Natural killer cell (primary cell): ENCODE data around the gene TIMM44. TPM values are rescaled to one million over a fixed set of nuclear protein-coding genes. Genes with fewer than 3 reads are reported as not detected.

Source experiments
- ATAC-seq, 3 donors: fragments of 150-1000 bp in 2 of 3; fragments of 200-7000 bp in 1 of 3; cut with Tn5 transposase; 1 replicate in 1 of 3; 2 replicates in 2 of 3; pipeline ENCODE4 v1.10.0; 2021; ENCODE audit warnings: mild to moderate bottlenecking in 2 of 3, moderate library complexity in 2 of 3
- DNase-seq, 2 donors: peaks; one replicate each; pipeline versions ENCODE4 v3.0.0 to v3.0.0-alpha.2; 2013 to 2021; ENCODE audit warnings: mixed read lengths in 1 of 2
- H3K27ac ChIP-seq: one replicate; pipeline ENCODE4 v1.5.1; 2013; ENCODE audit warnings: mild to moderate bottlenecking, low read length
- H3K27me3 ChIP-seq: one replicate; pipeline ENCODE4 v1.6.1; 2013; ENCODE audit warnings: low read length; ENCODE audit not compliant: control insufficient read depth, insufficient read depth
- H3K36me3 ChIP-seq: one replicate; pipeline ENCODE4 v1.6.1; 2013; ENCODE audit warnings: low read length; ENCODE audit not compliant: control insufficient read depth, insufficient read depth
- H3K4me1 ChIP-seq: one replicate; pipeline ENCODE4 v1.6.1; 2013; ENCODE audit warnings: low read length; ENCODE audit not compliant: control insufficient read depth, insufficient read depth
- H3K4me3 ChIP-seq: one replicate; pipeline ENCODE4 v1.5.1; 2013; ENCODE audit warnings: low read length
- H3K9me3 ChIP-seq: one replicate; pipeline ENCODE4 v1.6.1; 2013; ENCODE audit warnings: low read length; ENCODE audit not compliant: control insufficient read depth, insufficient read depth
- H3K27ac Mint-ChIP-seq, 2 donors: one replicate each; pipeline ENCODE4 v1.8.0; 2022; ENCODE audit warnings: mild to moderate bottlenecking in 2 of 2, mixed read lengths in 2 of 2, moderate library complexity in 1 of 2
- H3K27me3 Mint-ChIP-seq, 2 donors: one replicate each; pipeline ENCODE4 v1.8.0; 2022; ENCODE audit warnings: low read depth in 2 of 2, mixed read lengths in 2 of 2
- H3K36me3 Mint-ChIP-seq: one replicate; pipeline ENCODE4 v1.8.0; 2022; ENCODE audit warnings: mixed read lengths
- H3K4me1 Mint-ChIP-seq, 2 donors: one replicate each; pipeline ENCODE4 v1.8.0; 2022; ENCODE audit warnings: mixed read lengths in 2 of 2
- H3K4me3 Mint-ChIP-seq: one replicate; pipeline ENCODE4 v1.8.0; 2022; ENCODE audit warnings: mild to moderate bottlenecking, moderate library complexity, mixed read lengths
- H3K9me3 Mint-ChIP-seq, 2 donors: one replicate each; pipeline ENCODE4 v1.8.0; 2022; ENCODE audit warnings: mixed read lengths in 2 of 2
- WGBS: methylation state at CpG from one replicate; pipeline ENCODE4 v1.1.7; 2013; ENCODE audit warnings: missing lambda C conversion rate; ENCODE audit not compliant: insufficient coverage; 5-methylcytosine and 5-hydroxymethylcytosine counted together
- intact Hi-C: fragments of 100-400 bp; cut with micrococcal nuclease; formaldehyde crosslinking; loops from one replicate; pipeline ENCODE4 v1.14.2; 2022
- total RNA-seq, 4 donors: library from RNA; stranded (reverse); fragments of 120-200 nt in 1 of 4; gene quantifications; one replicate each; pipeline versions ENCODE4 v1.2.3 to v1.2.4, GENCODE V29; 2013 to 2022
- TF ChIP-seq, protein P1 (sequence below): fragments of 200-600 bp; IDR thresholded peaks from one replicate; pipeline ENCODE4 v1.8.0; 2022; ENCODE audit warnings: antibody characterized with exemption

TIMM44 gene
- total RNA-seq, 3 donors from 2014 or later (not counting 1 experiment from before 2014, with no cell fraction given), result 83.3 to 116 (median 89.4) TPM

DNA sequence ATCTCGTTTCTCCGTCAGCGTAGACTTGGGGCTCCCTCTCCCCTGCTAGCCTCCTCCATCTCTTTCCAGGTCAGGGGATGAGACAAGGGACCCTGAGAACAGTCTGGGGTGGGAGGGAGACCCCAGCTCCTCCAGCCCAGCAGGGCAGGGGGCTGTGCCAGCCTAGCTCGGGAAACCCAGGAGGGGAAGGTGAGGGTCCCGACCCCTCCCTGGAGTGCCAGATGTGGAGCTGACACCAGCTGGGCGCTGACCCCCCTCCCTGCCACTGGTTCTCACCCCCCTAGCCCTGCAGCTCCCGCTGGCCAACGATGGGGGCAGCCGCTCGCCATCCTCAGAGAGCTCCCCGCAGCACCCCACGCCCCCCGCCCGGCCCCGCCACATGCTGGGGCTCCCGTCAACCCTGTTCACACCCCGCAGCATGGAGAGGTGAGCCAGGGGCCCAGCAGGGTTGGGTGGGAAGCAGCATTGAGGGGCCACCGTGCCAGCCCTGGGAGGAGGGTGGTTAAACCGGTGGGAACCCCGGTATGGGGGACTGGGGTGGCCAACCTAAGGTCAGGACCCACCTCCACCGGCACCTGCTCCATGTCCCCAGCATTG, 33.9 kb downstream of the TIMM44 start:
- 93% methylated on average over 21 of the region's 21 CpGs for WGBS

GRCh38 chr19:7908742-7909461, 34.6 kb downstream of the TIMM44 start:
- DNase-seq (peak in 1 of 2 donors; percentile 5), ATAC-seq (no peak)
- Histone ChIP-seq H3K27me3 (no peaks in the 10 kb centered on the region), H3K27ac (no peak overlapping the region), H3K4me3 (no peak overlapping the region), H3K9me3 (no peaks in the 10 kb centered on the region), H3K4me1 (peaks cover 23% of the 10 kb centered on the region), H3K36me3 (peaks cover 41% of the 10 kb centered on the region)
- no peak overlapping the region for H3K27ac Mint-ChIP-seq
- peaks cover 0 to 3% of the 10 kb centered on the region in 2 donors for H3K27me3 Mint-ChIP-seq
- intact Hi-C loops, result no loop called here
- TF ChIP-seq, protein P1, sequence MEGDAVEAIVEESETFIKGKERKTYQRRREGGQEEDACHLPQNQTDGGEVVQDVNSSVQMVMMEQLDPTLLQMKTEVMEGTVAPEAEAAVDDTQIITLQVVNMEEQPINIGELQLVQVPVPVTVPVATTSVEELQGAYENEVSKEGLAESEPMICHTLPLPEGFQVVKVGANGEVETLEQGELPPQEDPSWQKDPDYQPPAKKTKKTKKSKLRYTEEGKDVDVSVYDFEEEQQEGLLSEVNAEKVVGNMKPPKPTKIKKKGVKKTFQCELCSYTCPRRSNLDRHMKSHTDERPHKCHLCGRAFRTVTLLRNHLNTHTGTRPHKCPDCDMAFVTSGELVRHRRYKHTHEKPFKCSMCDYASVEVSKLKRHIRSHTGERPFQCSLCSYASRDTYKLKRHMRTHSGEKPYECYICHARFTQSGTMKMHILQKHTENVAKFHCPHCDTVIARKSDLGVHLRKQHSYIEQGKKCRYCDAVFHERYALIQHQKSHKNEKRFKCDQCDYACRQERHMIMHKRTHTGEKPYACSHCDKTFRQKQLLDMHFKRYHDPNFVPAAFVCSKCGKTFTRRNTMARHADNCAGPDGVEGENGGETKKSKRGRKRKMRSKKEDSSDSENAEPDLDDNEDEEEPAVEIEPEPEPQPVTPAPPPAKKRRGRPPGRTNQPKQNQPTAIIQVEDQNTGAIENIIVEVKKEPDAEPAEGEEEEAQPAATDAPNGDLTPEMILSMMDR, result no peak
- WGBS, result 90% methylated on average over 19 of the region's 19 CpGs
- no peak overlapping the region for H3K4me3 Mint-ChIP-seq
- H3K36me3 Mint-ChIP-seq, result no peaks in the 10 kb centered on the region
- H3K9me3 Mint-ChIP-seq, result no peaks in the 10 kb centered on the region
- peaks cover 11 to 42% of the 10 kb centered on the region in 2 donors for H3K4me1 Mint-ChIP-seq

More for the DNA sequence above, 33.9 kb downstream of the TIMM44 start:
- Mint-ChIP-seq H3K9me3 (no peaks in the 10 kb centered on the region), H3K4me1 (peaks cover 8 to 38% of the 10 kb centered on the region in 2 donors), H3K4me3 (no peak overlapping the region), H3K27me3 (peaks cover 0 to 3% of the 10 kb centered on the region in 2 donors), H3K27ac (no peak overlapping the region), H3K36me3 (no peaks in the 10 kb centered on the region)
- no peak overlapping the region for H3K4me3 ChIP-seq
- DNase-seq (no peak), ATAC-seq (no peak)
- H3K9me3 ChIP-seq, result no peaks in the 10 kb centered on the region
- peaks cover 41% of the 10 kb centered on the region for H3K36me3 ChIP-seq
- peaks cover under 1% of the 10 kb centered on the region for H3K27me3 ChIP-seq
- peaks cover 19% of the 10 kb centered on the region for H3K4me1 ChIP-seq
- no peak overlapping the region for H3K27ac ChIP-seq
- TF ChIP-seq, protein P1, result no peak
- intact Hi-C loops, result no loop called here

DNA sequence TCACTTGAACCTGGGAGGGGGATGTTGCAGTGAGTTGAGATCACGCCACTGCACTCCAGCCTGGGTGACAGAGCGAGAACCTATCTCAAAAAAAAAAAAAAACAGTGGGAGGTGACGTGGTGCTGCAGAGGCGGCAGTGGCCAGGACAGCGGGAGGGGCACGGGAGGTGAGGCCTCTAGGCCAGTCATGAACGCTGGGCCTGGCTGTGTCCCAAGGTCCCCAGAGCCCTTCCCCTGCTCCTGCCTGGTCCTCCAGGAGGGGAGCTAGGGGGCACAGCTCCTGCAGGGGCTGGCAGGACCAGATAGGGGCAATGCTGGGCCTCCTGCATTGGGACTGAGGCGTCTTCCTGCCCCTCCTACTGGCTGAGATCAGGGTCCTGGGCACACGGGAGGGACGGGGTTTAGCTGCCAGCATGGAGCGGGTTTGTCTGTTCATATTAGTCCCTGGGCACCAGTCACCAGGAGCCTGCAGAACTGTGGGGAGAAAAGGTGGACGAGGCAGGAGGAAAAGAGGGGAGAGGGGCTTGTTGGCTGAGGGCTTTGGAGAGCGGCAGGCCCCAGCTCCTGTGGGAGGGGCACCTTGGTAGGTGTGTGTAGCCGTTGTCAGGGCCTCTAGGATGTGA, 35.3 kb downstream of the TIMM44 start:
- H3K9me3 Mint-ChIP-seq, result no peaks in the 10 kb centered on the region
- peaks cover 16 to 48% of the 10 kb centered on the region in 2 donors for H3K4me1 Mint-ChIP-seq
- H3K36me3 Mint-ChIP-seq, result no peaks in the 10 kb centered on the region
- H3K4me3 Mint-ChIP-seq, result no peak overlapping the region
- DNase-seq (no peak), ATAC-seq (no peak)
- TF ChIP-seq, protein P1, result no peak
- H3K27ac Mint-ChIP-seq, result peak overlapping the region in 1 of 2 donors; percentile 69
- intact Hi-C loops, result no loop called here
- peaks cover 0 to 5% of the 10 kb centered on the region in 2 donors for H3K27me3 Mint-ChIP-seq
- Histone ChIP-seq H3K9me3 (no peaks in the 10 kb centered on the region), H3K27me3 (no peaks in the 10 kb centered on the region), H3K4me1 (peaks cover 24% of the 10 kb centered on the region), H3K36me3 (peaks cover 41% of the 10 kb centered on the region), H3K27ac (no peak overlapping the region), H3K4me3 (no peak overlapping the region)
- WGBS, result 87% methylated on average over 14 of the region's 14 CpGs
